Endodermal cell (in vitro differentiated cells): Measurements from ENCODE around the gene ELMO1. TPM values are rescaled to one million over a fixed set of nuclear protein-coding genes. Genes with fewer than 3 reads are reported as not detected.

ENCODE experiments used
- DNase-seq: peaks from one replicate; pipeline ENCODE4 v3.0.0-alpha.2; 2017
- H3K27ac ChIP-seq: 2 replicates; pipeline ENCODE4 v1.5.1; 2013; ENCODE audit warnings: mild to moderate bottlenecking, low read depth, low read length, moderate library complexity
- H3K27me3 ChIP-seq: 2 replicates; pipeline ENCODE4 v1.6.1; 2013; ENCODE audit warnings: mild to moderate bottlenecking, low read length, moderate library complexity; ENCODE audit not compliant: insufficient read depth, control insufficient read depth, poor library complexity, severe bottlenecking
- H3K36me3 ChIP-seq: 2 replicates; pipeline ENCODE4 v1.7.0; 2013; ENCODE audit warnings: mild to moderate bottlenecking, low read length, moderate library complexity; ENCODE audit not compliant: control insufficient read depth, insufficient read depth
- H3K4me1 ChIP-seq: one replicate; pipeline ENCODE4 v1.7.0; 2013; ENCODE audit warnings: low read length; ENCODE audit not compliant: control insufficient read depth, insufficient read depth
- H3K4me3 ChIP-seq: 2 replicates; pipeline ENCODE4 v1.5.1; 2013; ENCODE audit warnings: mild to moderate bottlenecking, low read length, moderate library complexity
- H3K9ac ChIP-seq: 2 replicates; pipeline ENCODE4 v1.6.1; 2013; ENCODE audit warnings: mild to moderate bottlenecking, low read length, moderate library complexity; ENCODE audit not compliant: poor library complexity, severe bottlenecking; ENCODE audit errors: extremely low read depth
- H3K9me3 ChIP-seq: 2 replicates; pipeline ENCODE4 v1.6.1; 2013; ENCODE audit warnings: mild to moderate bottlenecking, low read length, moderate library complexity; ENCODE audit not compliant: control insufficient read depth
- H3K27ac Mint-ChIP-seq: 2 replicates; pipeline ENCODE4 v1.8.0; 2020; ENCODE audit warnings: mixed read lengths
- H3K27me3 Mint-ChIP-seq: 2 replicates; pipeline ENCODE4 v1.8.0; 2021; ENCODE audit warnings: mild to moderate bottlenecking, mixed read lengths; ENCODE audit not compliant: insufficient read depth
- H3K36me3 Mint-ChIP-seq: 2 replicates; pipeline ENCODE4 v1.8.0; 2020; ENCODE audit warnings: low read depth, mixed read lengths
- H3K4me1 Mint-ChIP-seq: 2 replicates; pipeline ENCODE4 v1.8.0; 2020; ENCODE audit warnings: mixed read lengths
- H3K4me3 Mint-ChIP-seq: 2 replicates; pipeline ENCODE4 v1.8.0; 2020; ENCODE audit warnings: mild to moderate bottlenecking, moderate library complexity, mixed read lengths
- H3K9me3 Mint-ChIP-seq: 2 replicates; pipeline ENCODE4 v1.8.0; 2020; ENCODE audit warnings: mild to moderate bottlenecking, mixed read lengths
- WGBS, 2 experiments: methylation state at CpG; one replicate each; pipeline versions ENCODE4 v1.1.5 to v1.1.7; 2013; ENCODE audit warnings: missing lambda C conversion rate in 2 of 2, mixed read lengths in 1 of 2; ENCODE audit not compliant: insufficient coverage in 1 of 2, insufficient read length in 1 of 2; 5-methylcytosine and 5-hydroxymethylcytosine counted together
- total RNA-seq, 2 donors: library from RNA; stranded (reverse); fragmentation: NEBNext Ultra II Directional in 1 of 2; extraction: Animal tissue kit (Norgen Biotek cat#: 25700) in 1 of 2; gene quantifications; 2 replicates in 1 of 2; 3 replicates in 1 of 2; pipeline ENCODE4 v1.2.1, GENCODE V29; 2021
- TF ChIP-seq, protein P1 (sequence below): fragments of 200-600 bp; sonication (generic); conservative IDR thresholded peaks from 2 replicates; pipeline ENCODE4 v1.5.0; 2021; ENCODE audit warnings: antibody characterized with exemption, mild to moderate bottlenecking

The ELMO1 gene
- total RNA-seq, 2 donors from 2014 or later: 120 to 131 TPM

DNA sequence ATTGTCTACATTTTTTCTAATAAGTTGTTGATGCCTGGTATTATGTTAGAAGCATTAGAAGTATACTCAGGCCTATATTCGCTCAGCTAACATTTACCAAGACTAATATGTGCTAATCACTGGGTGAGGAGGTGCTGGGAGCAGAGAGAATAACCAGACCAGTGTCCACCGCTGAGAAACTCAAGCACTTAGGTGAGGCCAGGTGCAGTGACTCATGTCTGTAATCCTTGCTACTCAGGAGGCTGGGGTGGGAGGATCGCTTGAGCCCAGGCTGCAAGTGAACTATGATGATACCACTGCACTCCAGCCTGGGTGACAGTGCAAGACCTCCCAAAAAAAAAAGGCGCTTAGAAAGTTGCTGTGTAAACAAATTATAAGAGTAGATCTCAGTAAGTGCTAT lies 542.2 kb downstream of the ELMO1 start:
- peaks cover 16% of the 10 kb centered on the region for H3K4me1 Mint-ChIP-seq

DNA sequence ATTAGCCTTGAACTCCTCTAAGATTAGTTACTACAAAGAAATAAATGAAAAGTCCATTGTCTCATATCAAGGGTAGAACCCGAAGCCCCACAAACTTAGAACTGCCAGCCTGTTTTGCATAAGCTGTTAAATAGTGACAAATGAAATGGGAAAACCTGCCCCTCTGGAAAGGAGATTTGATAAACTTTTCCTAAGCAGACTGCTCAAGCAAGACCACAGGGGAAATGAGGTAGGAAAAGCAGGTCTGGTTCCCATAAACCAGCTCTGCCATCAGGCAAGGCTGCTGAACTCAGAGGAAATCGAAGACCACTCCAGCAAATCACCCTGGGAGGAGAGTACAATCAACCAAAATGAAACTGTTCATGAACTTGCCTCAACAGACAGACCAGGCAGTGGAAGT lies 542.8 kb downstream of the ELMO1 start:
- Mint-ChIP-seq H3K36me3 (peaks cover 5% of the 10 kb centered on the region), H3K9me3 (no peaks in the 10 kb centered on the region), H3K27me3 (no peaks in the 10 kb centered on the region), H3K4me1 (peaks cover 16% of the 10 kb centered on the region), H3K27ac (no peak overlapping the region), H3K4me3 (no peak overlapping the region)
- H3K4me3 ChIP-seq: no peak overlapping the region
- peak; percentile 28 for DNase-seq
- H3K4me1 ChIP-seq: no peaks in the 10 kb centered on the region
- no peaks in the 10 kb centered on the region for H3K27me3 ChIP-seq
- no peaks in the 10 kb centered on the region for H3K9me3 ChIP-seq
- no peak overlapping the region for H3K9ac ChIP-seq
- H3K27ac ChIP-seq: no peak overlapping the region
- WGBS, 2 experiments: 92 to 100% methylated on average over 2 of the region's 2 CpGs
- TF ChIP-seq, protein P1, sequence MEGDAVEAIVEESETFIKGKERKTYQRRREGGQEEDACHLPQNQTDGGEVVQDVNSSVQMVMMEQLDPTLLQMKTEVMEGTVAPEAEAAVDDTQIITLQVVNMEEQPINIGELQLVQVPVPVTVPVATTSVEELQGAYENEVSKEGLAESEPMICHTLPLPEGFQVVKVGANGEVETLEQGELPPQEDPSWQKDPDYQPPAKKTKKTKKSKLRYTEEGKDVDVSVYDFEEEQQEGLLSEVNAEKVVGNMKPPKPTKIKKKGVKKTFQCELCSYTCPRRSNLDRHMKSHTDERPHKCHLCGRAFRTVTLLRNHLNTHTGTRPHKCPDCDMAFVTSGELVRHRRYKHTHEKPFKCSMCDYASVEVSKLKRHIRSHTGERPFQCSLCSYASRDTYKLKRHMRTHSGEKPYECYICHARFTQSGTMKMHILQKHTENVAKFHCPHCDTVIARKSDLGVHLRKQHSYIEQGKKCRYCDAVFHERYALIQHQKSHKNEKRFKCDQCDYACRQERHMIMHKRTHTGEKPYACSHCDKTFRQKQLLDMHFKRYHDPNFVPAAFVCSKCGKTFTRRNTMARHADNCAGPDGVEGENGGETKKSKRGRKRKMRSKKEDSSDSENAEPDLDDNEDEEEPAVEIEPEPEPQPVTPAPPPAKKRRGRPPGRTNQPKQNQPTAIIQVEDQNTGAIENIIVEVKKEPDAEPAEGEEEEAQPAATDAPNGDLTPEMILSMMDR: no peak
- H3K36me3 ChIP-seq: peaks cover 4% of the 10 kb centered on the region

More for the DNA sequence above, 542.2 kb downstream of the ELMO1 start:
- Mint-ChIP-seq H3K27me3 (no peaks in the 10 kb centered on the region), H3K36me3 (peaks cover 5% of the 10 kb centered on the region), H3K9me3 (no peaks in the 10 kb centered on the region), H3K4me3 (no peak overlapping the region), H3K27ac (no peak overlapping the region)
- Histone ChIP-seq H3K9ac (no peak overlapping the region), H3K36me3 (peaks cover 5% of the 10 kb centered on the region), H3K4me3 (no peak overlapping the region), H3K27ac (no peak overlapping the region), H3K9me3 (no peaks in the 10 kb centered on the region), H3K27me3 (no peaks in the 10 kb centered on the region), H3K4me1 (no peaks in the 10 kb centered on the region)
- WGBS, 2 experiments: 82 to 94% methylated on average over 3 to 4 of the region's 4 CpGs
- no peak for DNase-seq
- TF ChIP-seq, protein P1: no peak

DNA sequence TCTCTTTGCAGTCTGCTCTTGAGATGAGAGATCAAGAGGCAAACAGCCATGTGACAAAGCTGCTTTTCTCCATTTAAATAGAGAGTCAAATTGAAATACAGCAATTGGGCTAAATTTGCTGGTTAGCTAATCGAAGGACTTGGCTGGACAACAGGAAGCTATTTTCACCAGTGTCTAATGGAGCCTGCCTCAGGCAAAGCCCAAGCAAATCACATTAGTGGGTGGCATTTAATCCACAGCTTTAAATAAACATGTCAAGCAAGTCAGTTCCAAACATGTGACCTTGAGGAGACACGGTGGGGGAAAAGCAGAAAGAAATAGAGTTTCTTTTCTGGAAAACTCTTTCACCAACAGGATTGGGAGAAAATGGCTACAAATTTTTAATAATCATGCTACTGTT lies 543.9 kb downstream of the ELMO1 start:
- WGBS, 2 experiments: 88% methylated on average over 2 of the region's 2 CpGs
- peak; percentile 22 for DNase-seq
- H3K27me3 Mint-ChIP-seq: no peaks in the 10 kb centered on the region
- no peak overlapping the region for H3K9ac ChIP-seq
- no peak overlapping the region for H3K27ac ChIP-seq
- H3K27ac Mint-ChIP-seq: no peak overlapping the region
- H3K27me3 ChIP-seq: no peaks in the 10 kb centered on the region
- no peaks in the 10 kb centered on the region for H3K9me3 ChIP-seq
- H3K4me3 ChIP-seq: no peak overlapping the region
- no peaks in the 10 kb centered on the region for H3K4me1 ChIP-seq
- H3K36me3 Mint-ChIP-seq: peaks cover 5% of the 10 kb centered on the region
- TF ChIP-seq, protein P1: no peak
- H3K4me3 Mint-ChIP-seq: no peak overlapping the region
- peaks cover 16% of the 10 kb centered on the region for H3K4me1 Mint-ChIP-seq
- no peaks in the 10 kb centered on the region for H3K36me3 ChIP-seq
- H3K9me3 Mint-ChIP-seq: no peaks in the 10 kb centered on the region
